K562 (cell line): Measurements from ENCODE around the gene SIRT7. TPM values are rescaled to one million over a fixed set of nuclear protein-coding genes. Genes with fewer than 3 reads are reported as not detected.

Experiments
- CBX1 ChIP-seq: sonication (generic); IDR thresholded peaks from 2 replicates; pipeline ENCODE4 v1.6.1; 2016; ENCODE audit warnings: antibody characterized with exemption, low read depth, mild to moderate bottlenecking
- DMBX1 ChIP-seq: fragments of 250-450 bp; sonication (Bioruptor Pico); IDR thresholded peaks from 2 replicates; pipeline ENCODE4 v1.8.0; 2022; ENCODE audit warnings: inconsistent platforms, mild to moderate bottlenecking, moderate library complexity, borderline replicate concordance
- ILF3 ChIP-seq: fragments of 450-650 bp; IDR thresholded peaks from 2 replicates; pipeline ENCODE4 v1.6.1; 2018; ENCODE audit warnings: antibody characterized with exemption, mild to moderate bottlenecking, moderate library complexity, borderline replicate concordance
- ILK ChIP-seq: fragments of 450-650 bp; IDR thresholded peaks from 2 replicates; pipeline ENCODE4 v1.6.1; 2016; ENCODE audit warnings: missing genetic modification characterization, low read depth, mild to moderate bottlenecking, missing compliant biosample characterization, moderate library complexity, borderline replicate concordance
- KDM1A ChIP-seq, 2 experiments: fragments of 450-650 bp; IDR thresholded peaks; 2 replicates each; pipeline ENCODE4 v1.6.1; 2016; ENCODE audit warnings: mild to moderate bottlenecking in 2 of 2
- NR2F6 ChIP-seq: fragments of 450-650 bp; formaldehyde crosslinking; IDR thresholded peaks from 2 replicates; pipeline ENCODE4 v1.4.0; 2020; ENCODE audit warnings: mild to moderate bottlenecking
- NR4A1 ChIP-seq, 2 experiments: fragments of 250-450 bp in 1 of 2; fragments of 450-650 bp in 1 of 2; sonication (Bioruptor Pico) in 1 of 2; IDR thresholded peaks; 2 replicates each; pipeline versions ENCODE4 v1.4.0 to v1.6.1; 2016 to 2020; ENCODE audit warnings: mild to moderate bottlenecking in 2 of 2, missing compliant biosample characterization in 1 of 2, missing genetic modification characterization in 1 of 2, moderate library complexity in 1 of 2
- NRF1 ChIP-seq, 2 experiments: fragments of 450-650 bp; IDR thresholded peaks in 1 of 2; conservative IDR thresholded peaks in 1 of 2; 2 replicates each; pipeline ENCODE4 v1.6.1; 2014; ENCODE audit warnings: mild to moderate bottlenecking in 2 of 2
- POLR2AphosphoS5 ChIP-seq: IDR thresholded peaks from 2 replicates; pipeline ENCODE4 v1.6.1; 2011; ENCODE audit warnings: mild to moderate bottlenecking, low read depth, low read length, moderate library complexity; ENCODE audit not compliant: control insufficient read depth, insufficient read depth
- PTBP1 ChIP-seq: fragments of 200-400 bp; formaldehyde crosslinking; IDR thresholded peaks from 2 replicates; pipeline ENCODE4 v1.6.1; 2017; ENCODE audit warnings: low read depth, low read length
- U2AF2 ChIP-seq: fragments of 200-400 bp; formaldehyde crosslinking; optimal IDR thresholded peaks from 2 replicates; pipeline ENCODE3; 2017; ENCODE audit warnings: low read depth, mild to moderate bottlenecking, low read length
- UBTF ChIP-seq, 2 experiments: IDR thresholded peaks; 2 replicates each; pipeline ENCODE4 v1.6.1; 2012; ENCODE audit warnings: improper control_type of control experiment in 2 of 2, low read depth in 2 of 2, low read length in 2 of 2, borderline replicate concordance in 1 of 2
- WHSC1 ChIP-seq: IDR thresholded peaks from one replicate; pipeline ENCODE4 v1.6.1; 2012; ENCODE audit warnings: low read length, control low read depth, inconsistent platforms
- ZNF143 ChIP-seq: sonication (generic); formaldehyde crosslinking; IDR thresholded peaks from 2 replicates; pipeline ENCODE4 v1.9.0; 2022; ENCODE audit warnings: mild to moderate bottlenecking, missing genetic modification reagents
- ZNF274 ChIP-seq: IDR thresholded peaks from 2 replicates; pipeline ENCODE4 v1.6.1; 2011; ENCODE audit warnings: low read depth, mild to moderate bottlenecking, low read length, moderate library complexity, borderline replicate concordance
- ZNF77 ChIP-seq: fragments of 250-450 bp; sonication (Bioruptor Pico); IDR thresholded peaks from 2 replicates; pipeline ENCODE4 v1.5.0; 2020
- polyA plus RNA-seq, 8 experiments: library from polyadenylated mRNA; depleted of rRNA in 4 of 8; stranded (reverse) in 5 of 8; unstranded in 3 of 8; fragments of >200 nt; fragmentation: Nextera tagmentation in 2 of 8; fragmentation: Illumina TruSeq in 1 of 8; extraction: Ambion mirVana in 2 of 8; extraction: Trizol in 1 of 8; gene quantifications; 2 replicates each; pipeline versions ENCODE4 v1.2.1 to v1.2.3, GENCODE V29; 2011 to 2014; ENCODE audit warnings: inconsistent platforms in 1 of 8, missing spikeins in 1 of 8
- total RNA-seq, 7 experiments: library from RNA; depleted of rRNA in 6 of 7; stranded (reverse); fragments of >200 nt in 6 of 7; fragmentation: Illumina TruSeq in 2 of 7; extraction: Trizol in 2 of 7; gene quantifications; 2 replicates each; pipeline versions ENCODE4 v1.2.1 to v1.2.3, GENCODE V29; 2011 to 2021; ENCODE audit warnings: low replicate concordance in 1 of 7
- TF ChIP-seq, protein P1 (sequence below): fragments of 450-650 bp; conservative IDR thresholded peaks from 2 replicates; pipeline ENCODE4 v1.6.1; 2016; ENCODE audit warnings: missing genetic modification characterization, low read depth, mild to moderate bottlenecking, missing compliant biosample characterization, moderate library complexity

The SIRT7 gene
- total and polyA plus RNA-seq, 9 of the 15 experiments (the other 6 are each of a cell fraction or from before 2014, with no cell fraction given): 1.6 to 54.8 (median 20.3) TPM

GRCh38 chr17:81920612-81921536, 2.9 kb upstream of the SIRT7 start (continued):
- no peak for TF ChIP-seq ILK (tag)
- TF ChIP-seq NR2F6 (CRISPR knock-in tag): no peak
- no peak for TF ChIP-seq NR4A1 (CRISPR knock-in tag; IDR thresholded peaks at IDR 0.05)
- TF ChIP-seq NR4A1 (tag; IDR thresholded peaks at IDR 0.05): no peak
- TF ChIP-seq, protein P1, sequence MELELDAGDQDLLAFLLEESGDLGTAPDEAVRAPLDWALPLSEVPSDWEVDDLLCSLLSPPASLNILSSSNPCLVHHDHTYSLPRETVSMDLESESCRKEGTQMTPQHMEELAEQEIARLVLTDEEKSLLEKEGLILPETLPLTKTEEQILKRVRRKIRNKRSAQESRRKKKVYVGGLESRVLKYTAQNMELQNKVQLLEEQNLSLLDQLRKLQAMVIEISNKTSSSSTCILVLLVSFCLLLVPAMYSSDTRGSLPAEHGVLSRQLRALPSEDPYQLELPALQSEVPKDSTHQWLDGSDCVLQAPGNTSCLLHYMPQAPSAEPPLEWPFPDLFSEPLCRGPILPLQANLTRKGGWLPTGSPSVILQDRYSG (tag): no peak
- TF ChIP-seq DMBX1 (CRISPR knock-in tag): no peak
- no peak for TF ChIP-seq ZNF274
- TF ChIP-seq ZNF77 (CRISPR knock-in tag): no peak
- no peak for TF ChIP-seq U2AF2
- no peak for TF ChIP-seq KDM1A (IDR thresholded peaks at IDR 0.05)
- TF ChIP-seq NRF1 (conservative IDR thresholded peaks at IDR 0.05 in 1 of 2, IDR thresholded peaks at IDR 0.05 in 1 of 2): no peak
- TF ChIP-seq ZNF143 (CRISPR knock-in tag): no peak
- peak; percentile 16; the same call in 1 of the 2 replicates for TF ChIP-seq POLR2AphosphoS5
- no peak for TF ChIP-seq PTBP1
- TF ChIP-seq ILF3: no peak
- no peak for TF ChIP-seq WHSC1
- no peak for TF ChIP-seq CBX1
- no peak for TF ChIP-seq UBTF (IDR thresholded peaks at IDR 0.05; ENCODE audit: borderline replicate concordance in 1 of 2, low read depth in 2 of 2, low read length in 2 of 2)
